ENCODE measurements around the gene SEC14L3. TPM values are rescaled to one million over a fixed set of nuclear protein-coding genes. Genes with fewer than 3 reads are reported as not detected.

Gene SEC14L3
- total and polyA plus RNA-seq, 10 of the 15 experiments (the other 5 are each of a cell fraction or from before 2014, with no cell fraction given): 0.03 TPM; not detected in 9

DNA sequence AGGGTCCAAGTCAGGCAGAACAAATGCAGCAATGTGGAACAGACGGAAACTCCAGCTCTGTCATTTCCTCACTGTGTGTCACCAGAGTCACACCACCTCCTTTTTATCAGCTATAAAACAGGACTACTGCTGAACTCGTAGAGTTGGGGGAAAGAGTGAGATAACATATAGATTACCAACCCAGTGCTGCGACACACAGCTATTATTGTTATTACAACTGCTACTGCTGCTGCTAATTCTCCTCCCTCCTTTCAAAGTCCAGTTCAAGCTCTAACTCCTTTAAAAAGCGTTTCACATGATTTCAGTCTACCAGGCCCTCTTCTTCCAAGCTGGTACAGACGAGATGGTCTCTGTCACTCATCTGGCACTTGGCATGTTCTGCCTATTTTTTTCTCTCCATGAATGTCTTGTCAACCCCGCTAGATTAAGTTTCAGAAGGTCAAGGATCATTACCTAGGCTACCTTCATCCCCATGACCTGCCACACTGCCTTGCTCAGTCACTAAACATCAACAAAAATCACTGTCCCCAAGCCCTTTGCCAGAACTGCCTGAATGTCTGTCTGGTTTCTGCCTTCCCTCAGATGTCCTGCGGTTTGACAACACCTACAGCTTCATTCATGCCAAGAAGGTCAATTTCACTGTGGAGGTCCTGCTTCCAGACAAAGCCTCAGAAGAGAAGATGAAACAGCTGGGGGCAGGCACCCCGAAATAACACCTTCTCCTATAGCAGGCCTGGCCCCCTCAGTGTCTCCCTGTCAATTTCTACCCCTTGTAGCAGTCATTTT, 49.9 kb downstream of the SEC14L3 start:
- in situ Hi-C loops (cut with MboI): no loop called here
- intact Hi-C loops (cut with micrococcal nuclease; ENCODE audit: unreplicated experiment): no loop called here
- BruUV-seq (replicated peaks): no TSS peak

More for the DNA sequence above, 49.9 kb downstream of the SEC14L3 start:
- no peaks in the 10 kb centered on the region for H3K9me3 ChIP-seq (replicated peaks; ENCODE audit: control insufficient read depth, insufficient read depth, low read length)
- TF ChIP-seq RUNX3 (IDR thresholded peaks at IDR 0.05; ENCODE audit: low read length) (0 out of 2 replicates have a peak, but pooled peaks have one; percentile 5), RFX5 (IDR thresholded peaks at IDR 0.05; ENCODE audit: low read depth, low read length) (no peak), HDGF (IDR thresholded peaks at IDR 0.05) (no peak), SREBF1 (IDR thresholded peaks at IDR 0.05; ENCODE audit: low read length) (no peak)
- TF ChIP-seq, protein P1, sequence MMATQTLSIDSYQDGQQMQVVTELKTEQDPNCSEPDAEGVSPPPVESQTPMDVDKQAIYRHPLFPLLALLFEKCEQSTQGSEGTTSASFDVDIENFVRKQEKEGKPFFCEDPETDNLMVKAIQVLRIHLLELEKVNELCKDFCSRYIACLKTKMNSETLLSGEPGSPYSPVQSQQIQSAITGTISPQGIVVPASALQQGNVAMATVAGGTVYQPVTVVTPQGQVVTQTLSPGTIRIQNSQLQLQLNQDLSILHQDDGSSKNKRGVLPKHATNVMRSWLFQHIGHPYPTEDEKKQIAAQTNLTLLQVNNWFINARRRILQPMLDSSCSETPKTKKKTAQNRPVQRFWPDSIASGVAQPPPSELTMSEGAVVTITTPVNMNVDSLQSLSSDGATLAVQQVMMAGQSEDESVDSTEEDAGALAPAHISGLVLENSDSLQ (IDR thresholded peaks at IDR 0.05): 0 out of 2 replicates have a peak, but pooled peaks have one; percentile 20
- ChIA-PET POLR2A (interaction anchor here (0.7 to 6.4 kb wide), 7 partner anchors 11 to 114 kb away, joined by 4 to 60 read pairs (median 13); partner anchors contain the start of genes SEC14L2 and TBC1D10A), RAD21 (ENCODE audit: unreplicated experiment) (interaction anchor here (1.1 to 7.3 kb wide), 3 partner anchors 19 to 133 kb away, joined by 3 to 137 read pairs (median 64); partner anchors contain the start of genes CASTOR1, RNF215 and SEC14L2), SMC1A (ENCODE audit: uncharacterized antibody, unreplicated experiment) (interaction anchor here (0.5 to 6.0 kb wide), 15 partner anchors 9 to 169 kb away, joined by 3 to 69 read pairs (median 4); partner anchors contain the start of genes RNF215 and SEC14L2), CTCF (interaction anchor here (0.7 to 7.5 kb wide), 11 partner anchors 9 to 185 kb away, joined by 3 to 172 read pairs (median 7); partner anchors contain the start of genes CASTOR1, SEC14L2 and TCN2)
- H3K4me3 ChIP-seq: peak overlapping the region; percentile 86
- H3K27ac ChIP-seq (ENCODE audit: control insufficient read depth, insufficient read depth): peak overlapping the region; percentile 91
- no peak overlapping the region for H2AFZ ChIP-seq (ENCODE audit: control insufficient read depth, low read depth, low read length)
- no peaks in the 10 kb centered on the region for H3K27me3 ChIP-seq (replicated peaks in 1 of 2; ENCODE audit: control insufficient read depth in 2 of 2, insufficient read depth in 2 of 2, low read length in 1 of 2)
- H3K79me2 ChIP-seq (ENCODE audit: control insufficient read depth, insufficient read depth, low read length): peaks cover 43% of the 10 kb centered on the region
- DNase-seq (ENCODE audit: low read depth, low spot score) (no peak), FAIRE-seq (no peak), ATAC-seq (no peak)
- peak overlapping the region; percentile 87 for H3K9ac ChIP-seq (ENCODE audit: control insufficient read depth, insufficient read depth, low read length)
- H4K20me1 ChIP-seq (ENCODE audit: control insufficient read depth, insufficient read depth): no peaks in the 10 kb centered on the region
- 88% methylated on average over 8 of the region's 8 CpGs for WGBS (ENCODE audit: insufficient coverage, insufficient replicate concordance, low lambda C conversion rate, missing lambda C conversion rate)
- peak overlapping the region; percentile 83 for H3K4me2 ChIP-seq (ENCODE audit: control insufficient read depth, insufficient read depth)
- H3K4me1 ChIP-seq (ENCODE audit: control insufficient read depth, insufficient read depth, low read length): peaks cover 22% of the 10 kb centered on the region
- H3K36me3 ChIP-seq (ENCODE audit: control insufficient read depth in 2 of 2, insufficient read depth in 2 of 2, low read length in 1 of 2): peaks cover 0 to 17% of the 10 kb centered on the region in 2 experiments; a peak in 1 of 4 replicates

Measured in GM12878 (cell line).